ENCODE measurements around the gene CALD1.

- no peak for TF ChIP-seq EZH2phosphoT487 (IDR thresholded peaks at IDR 0.05; ENCODE audit: borderline replicate concordance, low read length)
- no peak for TF ChIP-seq CTCF (IDR thresholded peaks at IDR 0.05; ENCODE audit: low read depth, low read length, poor library complexity, severe bottlenecking)
Measured at GRCh38 chr7:134907000-134907399, 127.6 kb downstream of the CALD1 start.
